MCF 10A (cell line): ENCODE data around the gene DPP4. TPM values are rescaled to one million over a fixed set of nuclear protein-coding genes. Genes with fewer than 3 reads are reported as not detected.

Experiments used
- BruUV-seq: library from RNA; stranded (reverse); fragments of 400-500 nt; replicated peaks from 2 replicates; lab custom pipeline; 2021; lab: Mats Ljungman, UMichigan
- CTCF ChIA-PET: fragments of 300-600 bp; sonication (Branson Sonifier 250); formaldehyde crosslinking; extraction: SDS; loops from one replicate; lab custom pipeline; 2021; ENCODE audit warnings: antibody characterized with exemption, inconsistent platforms; lab: Yijun Ruan, JAX
- POLR2A ChIA-PET: fragments of 300-600, 350-650 bp; sonication (Branson Sonifier 250); formaldehyde crosslinking; extraction: SDS; loops from one replicate; lab custom pipeline; 2020; ENCODE audit warnings: antibody characterized with exemption, inconsistent platforms; lab: Yijun Ruan, JAX
- DNase-seq: peaks from one replicate; pipeline ENCODE4 v3.0.0-alpha.2; 2018; ENCODE audit not compliant: unreplicated experiment
- H3K27ac Mint-ChIP-seq: one replicate; pipeline ENCODE4 v1.8.0; 2022; ENCODE audit warnings: mild to moderate bottlenecking, low read depth, mixed read lengths; ENCODE audit not compliant: unreplicated experiment
- H3K27me3 Mint-ChIP-seq: one replicate; pipeline ENCODE4 v1.8.0; 2022; ENCODE audit warnings: mixed read lengths; ENCODE audit not compliant: insufficient read depth, unreplicated experiment
- H3K36me3 Mint-ChIP-seq: one replicate; pipeline ENCODE4 v1.8.0; 2022; ENCODE audit warnings: mild to moderate bottlenecking, moderate library complexity, mixed read lengths; ENCODE audit not compliant: insufficient read depth, unreplicated experiment
- H3K4me1 Mint-ChIP-seq: one replicate; pipeline ENCODE4 v1.8.0; 2022; ENCODE audit warnings: mixed read lengths; ENCODE audit not compliant: insufficient read depth, unreplicated experiment
- H3K4me3 Mint-ChIP-seq: one replicate; pipeline ENCODE4 v1.8.0; 2022; ENCODE audit warnings: mild to moderate bottlenecking, moderate library complexity, mixed read lengths; ENCODE audit not compliant: unreplicated experiment
- H3K9me3 Mint-ChIP-seq: one replicate; pipeline ENCODE4 v1.8.0; 2022; ENCODE audit warnings: mixed read lengths; ENCODE audit not compliant: unreplicated experiment
- CTCF ChIP-seq: fragments of 200-600 bp; IDR thresholded peaks from one replicate; pipeline ENCODE4 v1.8.0; 2022; ENCODE audit warnings: antibody characterized with exemption, mild to moderate bottlenecking; ENCODE audit not compliant: unreplicated experiment
- intact Hi-C: fragments of 100-400 bp; cut with micrococcal nuclease; formaldehyde crosslinking; loops from 2 replicates; pipeline ENCODE4 v1.14.1; 2022
- total RNA-seq: library from RNA; stranded (reverse); gene quantifications from 2 replicates; pipeline ENCODE4 v1.2.3, GENCODE V29; 2022

The DPP4 gene
- total RNA-seq, 1 experiment from 2014 or later: not detected

- intact Hi-C loops: no loop called here
- no peak for TF ChIP-seq CTCF
- DNase-seq: no peak
- H3K27me3 Mint-ChIP-seq: no peaks in the 10 kb centered on the region
- BruUV-seq: no TSS peak
- ChIA-PET CTCF (interaction anchor here (0.7 kb wide), 1 partner anchor 76 kb away, joined by 3 read pairs; no protein-coding TSS in a partner anchor), POLR2A (no interaction called here)
- no peak overlapping the region for H3K27ac Mint-ChIP-seq
- H3K36me3 Mint-ChIP-seq: no peaks in the 10 kb centered on the region
- no peaks in the 10 kb centered on the region for H3K9me3 Mint-ChIP-seq
- H3K4me1 Mint-ChIP-seq: peaks cover 9% of the 10 kb centered on the region
- H3K4me3 Mint-ChIP-seq: no peak overlapping the region
Observed at GRCh38 chr2:162044586-162044985, 29.4 kb downstream of the DPP4 start.

- H3K9me3 Mint-ChIP-seq: no peaks in the 10 kb centered on the region
- no peak for DNase-seq
- no peak for TF ChIP-seq CTCF
- H3K27ac Mint-ChIP-seq: no peak overlapping the region
- ChIA-PET CTCF (no interaction called here), POLR2A (no interaction called here)
- peaks cover 9% of the 10 kb centered on the region for H3K4me1 Mint-ChIP-seq
- no peaks in the 10 kb centered on the region for H3K27me3 Mint-ChIP-seq
- no peaks in the 10 kb centered on the region for H3K36me3 Mint-ChIP-seq
- intact Hi-C loops: no loop called here
- no peak overlapping the region for H3K4me3 Mint-ChIP-seq
- BruUV-seq: no TSS peak
Observed at GRCh38 chr2:162043132-162043531, 30.9 kb downstream of the DPP4 start.

GRCh38 chr2:162041485-162041884, 32.5 kb downstream of the DPP4 start:
- TF ChIP-seq CTCF: no peak
- no peak for DNase-seq
- intact Hi-C loops: no loop called here
- H3K27ac Mint-ChIP-seq: peak overlapping the region; percentile 67
- no peaks in the 10 kb centered on the region for H3K27me3 Mint-ChIP-seq
- H3K4me3 Mint-ChIP-seq: no peak overlapping the region
- CTCF ChIA-PET: no interaction called here
- POLR2A ChIA-PET: interaction anchor here (0.7 to 0.9 kb wide), 3 partner anchors 12 to 85 kb away, joined by 3 to 4 read pairs (median 4); no protein-coding TSS in a partner anchor
- H3K9me3 Mint-ChIP-seq: no peaks in the 10 kb centered on the region
- no peaks in the 10 kb centered on the region for H3K36me3 Mint-ChIP-seq
- no TSS peak for BruUV-seq
- peaks cover 9% of the 10 kb centered on the region for H3K4me1 Mint-ChIP-seq

- peaks cover 9% of the 10 kb centered on the region for H3K4me1 Mint-ChIP-seq
- DNase-seq: no peak
- intact Hi-C loops: no loop called here
- no peak overlapping the region for H3K4me3 Mint-ChIP-seq
- TF ChIP-seq CTCF: no peak
- ChIA-PET CTCF (interaction anchor here (1.1 kb wide), 1 partner anchor 88 kb away, joined by 5 read pairs; no protein-coding TSS in a partner anchor), POLR2A (no interaction called here)
- no peaks in the 10 kb centered on the region for H3K36me3 Mint-ChIP-seq
- H3K9me3 Mint-ChIP-seq: no peaks in the 10 kb centered on the region
- H3K27me3 Mint-ChIP-seq: no peaks in the 10 kb centered on the region
- no peak overlapping the region for H3K27ac Mint-ChIP-seq
- BruUV-seq: no TSS peak
Observed at GRCh38 chr2:162038725-162039124, 35.3 kb downstream of the DPP4 start.
